GM19463 (cell line): ENCODE results near the gene MCUR1.
A peak's percentile ranks its signal among the peaks of the same experiment; 100 is the strongest.
"Not testable (repeated sequence)": the region's sequence is repeated elsewhere in the genome, so short reads cannot be mapped to it uniquely, and the experiment has no call there.

Experiments
- ATAC-seq: cut with Tn5 transposase; IDR thresholded peaks from one replicate; pipeline ENCODE4 v1.9.1; 2021; ENCODE audit warnings: mild to moderate bottlenecking, moderate library complexity; ENCODE audit not compliant: unreplicated experiment

The MCUR1 gene

GRCh38 chr6:13814176-13814937 is at the start of gene MCUR1:
MCUR1 (minus strand) TSS chr6:13814557; CDS start chr6:13814429, 128 bp downstream.
- peak; percentile 77 for ATAC-seq

- no peak for ATAC-seq
Observed at GRCh38 chr6:13863699-13864155, 49.4 kb upstream of the MCUR1 start.

- not testable (repeated sequence) for ATAC-seq
Observed at GRCh38 chr6:13860556-13861185, 46.3 kb upstream of the MCUR1 start.

- no peak for ATAC-seq
Observed at GRCh38 chr6:13859871-13860555, 45.7 kb upstream of the MCUR1 start.

GRCh38 chr6:13854716-13855250 is 40.4 kb upstream of the MCUR1 start:
- ATAC-seq: no peak

- no peak for ATAC-seq
Observed at GRCh38 chr6:13853871-13854270, 39.5 kb upstream of the MCUR1 start.

- no peak for ATAC-seq
Observed at GRCh38 chr6:13851803-13852202, 37.4 kb upstream of the MCUR1 start.

- no peak for ATAC-seq
Observed at GRCh38 chr6:13851330-13851729, 37.0 kb upstream of the MCUR1 start.

GRCh38 chr6:13850690-13851089 is 36.3 kb upstream of the MCUR1 start:
- not testable (repeated sequence) for ATAC-seq

GRCh38 chr6:13848522-13849150 is 34.3 kb upstream of the MCUR1 start:
- no peak for ATAC-seq

- ATAC-seq: no peak
Observed at GRCh38 chr6:13847326-13848050, 33.1 kb upstream of the MCUR1 start.

- no peak for ATAC-seq
Observed at GRCh38 chr6:13846841-13847240, 32.5 kb upstream of the MCUR1 start.

GRCh38 chr6:13841936-13842335 is 27.6 kb upstream of the MCUR1 start:
- ATAC-seq: no peak

GRCh38 chr6:13838616-13839015 is 24.3 kb upstream of the MCUR1 start:
- ATAC-seq: no peak

GRCh38 chr6:13836170-13836569 is 21.8 kb upstream of the MCUR1 start:
- ATAC-seq: no peak

GRCh38 chr6:13834790-13835189 is 20.4 kb upstream of the MCUR1 start:
- no peak for ATAC-seq

- not testable (repeated sequence) for ATAC-seq
Observed at GRCh38 chr6:13834018-13834417, 19.7 kb upstream of the MCUR1 start.

- no peak for ATAC-seq
Observed at GRCh38 chr6:13832778-13833177, 18.4 kb upstream of the MCUR1 start.

- ATAC-seq: peak; percentile 72
Observed at GRCh38 chr6:13831615-13832014, 17.3 kb upstream of the MCUR1 start.

- ATAC-seq: no peak
Observed at GRCh38 chr6:13830803-13831202, 16.4 kb upstream of the MCUR1 start.
